HEK293T (cell line): ENCODE data around the gene SH3GL3.

ENCODE experiments used
- CTCF ChIA-PET: fragments of 350-600 bp; formaldehyde crosslinking; extraction: SDS; loops from one replicate; lab custom pipeline; 2021; ENCODE audit warnings: antibody characterized with exemption, inconsistent platforms; lab: Yijun Ruan, JAX
- POLR2A ChIA-PET: fragments of 350-600 bp; formaldehyde crosslinking; extraction: SDS; loops from one replicate; lab custom pipeline; 2020; ENCODE audit warnings: antibody characterized with exemption, inconsistent platforms; lab: Yijun Ruan, JAX
- DNase-seq: peaks from one replicate; pipeline ENCODE4 v3.0.0; 2012; ENCODE audit warnings: mixed read lengths; ENCODE audit errors: extremely low spot score
- ARNT ChIP-seq: fragments of 450-650 bp; IDR thresholded peaks from 2 replicates; pipeline ENCODE4 v1.6.1; 2017; ENCODE audit warnings: mild to moderate bottlenecking
- BHLHE40 ChIP-seq: fragments of 450-650 bp; IDR thresholded peaks from 2 replicates; pipeline ENCODE4 v1.6.1; 2016; ENCODE audit warnings: mild to moderate bottlenecking, moderate library complexity, borderline replicate concordance
- CTBP1 ChIP-seq: fragments of 450-650 bp; IDR thresholded peaks from 2 replicates; pipeline ENCODE4 v1.6.1; 2016; ENCODE audit warnings: borderline replicate concordance
- ELF4 ChIP-seq: fragments of 450-650 bp; IDR thresholded peaks from 2 replicates; pipeline ENCODE4 v1.6.1; 2017; ENCODE audit warnings: antibody characterized with exemption
- FOXA1 ChIP-seq: fragments of 450-650 bp; IDR thresholded peaks from 2 replicates; pipeline ENCODE4 v1.6.1; 2016; ENCODE audit warnings: mild to moderate bottlenecking
- FOXK2 ChIP-seq: fragments of 450-650 bp; IDR thresholded peaks from 2 replicates; pipeline ENCODE4 v1.6.1; 2016; ENCODE audit warnings: mild to moderate bottlenecking
- FOXM1 ChIP-seq: fragments of 450-650 bp; IDR thresholded peaks from 2 replicates; pipeline ENCODE4 v1.6.1; 2017; ENCODE audit warnings: mild to moderate bottlenecking, borderline replicate concordance
- HDGF ChIP-seq: fragments of 450-650 bp; IDR thresholded peaks from 2 replicates; pipeline ENCODE4 v1.6.1; 2017; ENCODE audit warnings: antibody characterized with exemption, borderline replicate concordance
- L3MBTL2 ChIP-seq: fragments of 450-650 bp; conservative IDR thresholded peaks from 2 replicates; pipeline ENCODE4 v1.6.1; 2016; ENCODE audit warnings: mild to moderate bottlenecking
- LEF1 ChIP-seq: fragments of 450-650 bp; IDR thresholded peaks from 2 replicates; pipeline ENCODE4 v1.6.1; 2017; ENCODE audit warnings: mild to moderate bottlenecking, borderline replicate concordance
- NFRKB ChIP-seq: fragments of 450-650 bp; IDR thresholded peaks from 2 replicates; pipeline ENCODE4 v1.6.1; 2016; ENCODE audit warnings: mild to moderate bottlenecking, moderate library complexity
- SP1 ChIP-seq: fragments of 450-650 bp; IDR thresholded peaks from 2 replicates; pipeline ENCODE4 v1.6.1; 2017
- SUZ12 ChIP-seq: fragments of 450-650 bp; IDR thresholded peaks from 2 replicates; pipeline ENCODE4 v1.6.1; 2016; ENCODE audit warnings: mild to moderate bottlenecking
- TARDBP ChIP-seq: fragments of 450-650 bp; IDR thresholded peaks from 2 replicates; pipeline ENCODE4 v1.6.1; 2016
- ZNF384 ChIP-seq: fragments of 450-650 bp; IDR thresholded peaks from 2 replicates; pipeline ENCODE4 v1.6.1; 2016
- TF ChIP-seq, protein P1 (sequence below): fragments of 450-650 bp; IDR thresholded peaks from 2 replicates; pipeline ENCODE4 v1.6.1; 2016

Gene SH3GL3

DNA sequence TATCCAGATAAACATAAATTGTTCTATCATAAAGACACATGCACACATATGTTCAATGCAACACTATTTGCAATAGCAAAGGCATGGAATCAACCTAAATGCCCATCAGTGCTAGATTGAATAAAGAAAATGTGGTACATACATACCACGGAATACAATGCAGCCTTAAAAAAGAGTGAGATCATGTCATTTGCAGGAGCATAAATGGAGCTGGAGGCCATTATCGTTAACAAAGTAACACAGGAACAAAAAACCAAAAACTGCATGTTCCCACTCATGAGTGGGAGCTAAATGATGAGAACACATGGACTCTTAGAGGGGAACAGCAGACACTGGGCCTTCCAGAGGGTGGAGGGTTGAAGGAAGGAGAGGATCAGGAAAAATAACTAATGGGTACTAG lies 79.2 kb downstream of the SH3GL3 start:
- no peak for TF ChIP-seq FOXK2
- TF ChIP-seq SUZ12 = no peak
- no peak for TF ChIP-seq NFRKB
- TF ChIP-seq ZNF384 = no peak
- no peak for TF ChIP-seq HDGF
- no peak for TF ChIP-seq ARNT
- no peak for TF ChIP-seq TARDBP
- no peak for TF ChIP-seq FOXA1
- ChIA-PET CTCF (no interaction called here), POLR2A (no interaction called here)
- no peak for DNase-seq

DNA sequence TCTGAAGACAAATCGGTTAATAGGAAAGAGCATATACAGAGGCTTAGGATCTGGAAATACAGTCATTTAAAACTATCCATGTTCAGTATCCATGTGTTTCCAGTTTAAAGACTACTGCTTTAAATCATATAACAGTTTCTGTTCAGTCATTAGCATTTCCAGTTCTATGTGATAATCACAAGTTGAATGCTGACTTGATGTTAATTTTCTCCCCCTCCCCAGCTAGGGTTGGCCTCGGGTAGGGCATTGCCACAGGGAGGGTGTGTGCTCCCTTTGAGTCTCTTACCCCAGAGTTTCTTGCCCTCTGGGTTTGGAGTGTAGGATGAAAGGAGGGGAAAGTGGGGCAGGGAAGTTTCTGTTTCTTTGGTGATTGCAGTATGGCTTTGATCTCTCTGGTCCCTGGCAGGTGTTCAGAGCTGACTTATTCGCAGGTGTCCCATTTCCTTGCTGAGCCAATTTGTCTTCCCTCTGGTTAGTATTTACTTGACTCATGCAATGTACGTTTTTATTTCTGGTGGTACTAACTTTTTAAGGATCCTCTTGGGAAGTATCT lies 86.3 kb downstream of the SH3GL3 start:
- no peak for DNase-seq
- CTCF ChIA-PET = interaction anchor here (0.6 kb wide), 1 partner anchor 12 kb away, joined by 3 read pairs; no protein-coding TSS in a partner anchor
- TF ChIP-seq CTBP1 = no peak
- POLR2A ChIA-PET = no interaction called here

DNA sequence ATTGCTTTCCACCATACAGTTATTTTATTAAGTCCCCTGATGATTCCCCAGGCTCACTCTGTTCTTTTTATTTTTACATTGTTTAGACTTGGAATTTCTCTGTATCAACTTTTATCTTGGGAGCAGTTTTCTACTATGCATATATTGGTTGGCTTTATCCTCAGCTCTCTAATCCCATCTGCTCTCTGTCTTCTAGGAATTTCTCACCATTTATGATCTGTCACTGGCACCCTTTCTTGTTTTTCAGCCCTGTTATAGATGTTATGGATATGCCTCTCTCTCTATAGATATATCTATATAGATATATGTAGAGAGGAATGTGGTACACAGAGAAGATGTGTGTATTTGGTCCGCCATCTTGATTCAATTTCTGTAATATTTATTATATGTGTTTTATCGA lies 90.5 kb downstream of the SH3GL3 start:
- TF ChIP-seq ZNF384 = no peak
- DNase-seq = no peak
- CTCF ChIA-PET = no interaction called here
- POLR2A ChIA-PET = no interaction called here

DNA sequence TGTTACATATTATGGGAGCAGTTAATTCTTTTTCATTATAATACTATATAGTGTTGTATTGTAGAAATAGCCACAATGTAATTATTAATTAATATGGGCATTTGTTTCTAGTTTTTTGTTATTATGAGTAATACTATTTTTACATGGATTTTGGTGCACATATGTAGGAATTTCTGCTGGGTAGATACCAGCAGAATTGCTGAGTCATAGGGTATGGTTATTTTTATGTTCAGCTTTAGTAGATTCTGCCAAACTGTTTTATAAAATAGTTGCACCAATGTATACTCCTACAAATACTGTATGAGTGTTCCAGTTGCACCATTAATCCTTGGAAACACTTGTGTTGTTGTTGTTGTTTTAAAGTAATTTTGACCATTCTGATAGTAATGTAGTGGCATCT lies 91.5 kb downstream of the SH3GL3 start:
- ChIA-PET CTCF (no interaction called here), POLR2A (no interaction called here)
- TF ChIP-seq HDGF = no peak
- TF ChIP-seq SP1 = no peak
- DNase-seq = no peak

DNA sequence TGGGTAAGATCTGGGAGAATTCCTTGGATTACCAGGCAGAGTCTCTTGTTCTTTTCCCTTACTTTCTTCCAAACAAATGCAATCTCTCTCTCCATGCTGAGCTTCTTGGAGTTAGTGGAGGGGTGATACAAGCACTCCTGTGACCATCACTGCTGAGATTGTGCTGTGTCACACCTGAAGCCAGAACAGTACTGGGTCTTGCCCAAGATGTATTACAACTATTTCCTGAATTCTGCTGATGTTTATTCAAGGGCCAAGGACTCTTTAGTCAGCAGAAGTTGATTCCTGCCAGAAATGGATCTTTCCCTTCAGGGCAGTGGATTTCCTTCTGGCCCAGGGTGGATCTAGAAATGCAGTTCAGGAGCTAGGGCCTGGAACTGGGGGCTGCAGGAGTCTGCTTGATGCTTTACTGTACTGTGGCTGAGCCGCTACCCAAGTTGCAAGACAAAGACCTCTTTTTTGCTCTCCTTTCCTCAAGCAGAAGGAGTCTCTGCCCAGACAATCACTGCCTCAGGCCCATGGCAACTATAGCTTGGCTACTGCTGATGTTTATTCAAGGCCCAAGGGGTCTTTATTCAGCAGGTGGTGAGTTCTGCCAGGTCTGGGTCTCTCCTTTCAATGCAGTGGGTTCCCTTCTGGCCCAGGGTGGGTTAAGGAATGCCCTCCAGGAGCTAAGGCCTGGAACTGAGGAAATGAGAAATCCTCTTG lies 98.8 kb downstream of the SH3GL3 start:
- POLR2A ChIA-PET = no interaction called here
- DNase-seq = no peak
- TF ChIP-seq SP1 (no peak), CTBP1 (no peak), FOXA1 (no peak), FOXK2 (no peak), ZNF384 (no peak), ELF4 (no peak), TARDBP (no peak), SUZ12 (no peak), ARNT (no peak), L3MBTL2 (no peak), HDGF (no peak)
- CTCF ChIA-PET = no interaction called here

DNA sequence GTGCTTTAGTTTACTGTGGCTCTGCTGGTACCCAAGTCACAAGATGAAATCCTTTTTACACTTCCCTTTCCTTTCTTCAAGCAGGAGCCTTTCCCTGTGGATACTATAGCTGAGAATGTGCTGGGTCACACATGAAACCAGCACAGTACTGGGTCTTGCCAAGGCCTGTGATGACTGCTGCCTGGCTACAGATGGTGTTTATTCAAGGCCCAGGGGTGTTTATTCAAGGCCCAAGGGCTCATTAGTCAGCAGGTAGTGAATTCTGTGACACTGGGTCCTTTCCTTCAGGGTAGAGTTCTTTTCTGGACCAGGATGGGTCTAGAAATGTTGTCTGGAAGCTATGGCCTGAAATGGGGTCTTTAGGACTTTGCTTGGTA lies 99.4 kb downstream of the SH3GL3 start:
- CTCF ChIA-PET = no interaction called here
- POLR2A ChIA-PET = no interaction called here
- no peak for DNase-seq
- TF ChIP-seq CTBP1 (no peak), HDGF (no peak), TARDBP (no peak), ARNT (no peak), ZNF384 (no peak), LEF1 (no peak), ELF4 (no peak), SP1 (no peak), NFRKB (no peak), FOXK2 (no peak), FOXM1 (no peak), L3MBTL2 (no peak), SUZ12 (no peak), FOXA1 (no peak)
- TF ChIP-seq, protein P1, sequence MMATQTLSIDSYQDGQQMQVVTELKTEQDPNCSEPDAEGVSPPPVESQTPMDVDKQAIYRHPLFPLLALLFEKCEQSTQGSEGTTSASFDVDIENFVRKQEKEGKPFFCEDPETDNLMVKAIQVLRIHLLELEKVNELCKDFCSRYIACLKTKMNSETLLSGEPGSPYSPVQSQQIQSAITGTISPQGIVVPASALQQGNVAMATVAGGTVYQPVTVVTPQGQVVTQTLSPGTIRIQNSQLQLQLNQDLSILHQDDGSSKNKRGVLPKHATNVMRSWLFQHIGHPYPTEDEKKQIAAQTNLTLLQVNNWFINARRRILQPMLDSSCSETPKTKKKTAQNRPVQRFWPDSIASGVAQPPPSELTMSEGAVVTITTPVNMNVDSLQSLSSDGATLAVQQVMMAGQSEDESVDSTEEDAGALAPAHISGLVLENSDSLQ = no peak

DNA sequence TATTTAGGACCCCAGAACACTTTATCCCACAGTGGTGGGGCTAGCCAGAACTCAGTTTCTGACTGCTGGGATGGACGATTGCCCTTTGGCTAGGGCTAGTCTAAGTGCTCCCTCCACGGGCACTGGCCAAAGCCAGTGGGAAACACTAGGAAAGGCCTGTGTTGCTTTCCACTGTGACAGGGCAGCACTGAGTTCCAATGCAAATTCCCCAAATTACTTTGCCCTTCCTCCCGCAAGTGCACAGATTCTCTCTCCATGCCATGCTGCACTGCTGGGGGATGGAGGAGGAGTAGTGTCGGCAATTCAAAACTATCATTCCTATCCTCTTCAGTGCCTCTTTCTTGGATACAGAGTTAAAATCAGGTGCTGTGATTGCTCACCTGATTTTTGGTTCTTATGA lies 100.0 kb downstream of the SH3GL3 start:
- CTCF ChIA-PET = interaction anchor here (0.6 to 1.3 kb wide), 2 partner anchors 11 to 18 kb away, joined by 3 read pairs; no protein-coding TSS in a partner anchor
- TF ChIP-seq, protein P1 = no peak
- TF ChIP-seq LEF1 (no peak), BHLHE40 (no peak), SUZ12 (no peak)
- POLR2A ChIA-PET = no interaction called here
- no peak for DNase-seq

DNA sequence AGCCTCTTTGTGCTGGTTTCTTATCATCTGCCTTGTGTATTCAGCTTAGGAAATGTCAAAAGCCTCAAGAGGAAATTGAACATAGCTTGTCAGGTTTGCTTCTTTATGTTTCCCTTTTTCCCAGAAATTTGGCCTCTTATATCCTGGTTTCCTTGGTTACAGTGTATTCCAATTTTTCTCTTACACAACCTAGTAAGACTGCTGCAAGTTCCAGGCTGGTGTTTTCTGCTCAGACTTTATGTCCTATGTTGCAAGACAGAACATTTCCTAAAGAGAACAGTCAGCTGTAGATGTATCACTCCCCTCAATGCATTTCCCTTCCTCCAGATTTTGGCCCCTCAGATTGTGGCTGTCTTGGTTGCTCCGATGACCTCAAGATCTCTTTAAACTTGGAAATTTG lies 102.5 kb downstream of the SH3GL3 start:
- POLR2A ChIA-PET = no interaction called here
- CTCF ChIA-PET = no interaction called here
- DNase-seq = no peak
- TF ChIP-seq FOXK2 = no peak
- TF ChIP-seq TARDBP = no peak
- no peak for TF ChIP-seq SUZ12
- no peak for TF ChIP-seq BHLHE40
- no peak for TF ChIP-seq FOXM1
- no peak for TF ChIP-seq CTBP1
- no peak for TF ChIP-seq NFRKB
- no peak for TF ChIP-seq ELF4
- no peak for TF ChIP-seq L3MBTL2
- TF ChIP-seq ZNF384 = no peak
- TF ChIP-seq, protein P1 = no peak
- TF ChIP-seq SP1 = no peak
- no peak for TF ChIP-seq FOXA1
- TF ChIP-seq ARNT = no peak
- TF ChIP-seq LEF1 = no peak
- TF ChIP-seq HDGF = no peak
